ENCODE measurements around the gene CDH13.

GRCh38 chr16:83464991-83465390, 838.2 kb downstream of the CDH13 start:
- TF ChIP-seq, protein P1, sequence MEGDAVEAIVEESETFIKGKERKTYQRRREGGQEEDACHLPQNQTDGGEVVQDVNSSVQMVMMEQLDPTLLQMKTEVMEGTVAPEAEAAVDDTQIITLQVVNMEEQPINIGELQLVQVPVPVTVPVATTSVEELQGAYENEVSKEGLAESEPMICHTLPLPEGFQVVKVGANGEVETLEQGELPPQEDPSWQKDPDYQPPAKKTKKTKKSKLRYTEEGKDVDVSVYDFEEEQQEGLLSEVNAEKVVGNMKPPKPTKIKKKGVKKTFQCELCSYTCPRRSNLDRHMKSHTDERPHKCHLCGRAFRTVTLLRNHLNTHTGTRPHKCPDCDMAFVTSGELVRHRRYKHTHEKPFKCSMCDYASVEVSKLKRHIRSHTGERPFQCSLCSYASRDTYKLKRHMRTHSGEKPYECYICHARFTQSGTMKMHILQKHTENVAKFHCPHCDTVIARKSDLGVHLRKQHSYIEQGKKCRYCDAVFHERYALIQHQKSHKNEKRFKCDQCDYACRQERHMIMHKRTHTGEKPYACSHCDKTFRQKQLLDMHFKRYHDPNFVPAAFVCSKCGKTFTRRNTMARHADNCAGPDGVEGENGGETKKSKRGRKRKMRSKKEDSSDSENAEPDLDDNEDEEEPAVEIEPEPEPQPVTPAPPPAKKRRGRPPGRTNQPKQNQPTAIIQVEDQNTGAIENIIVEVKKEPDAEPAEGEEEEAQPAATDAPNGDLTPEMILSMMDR (IDR thresholded peaks at IDR 0.05) = no peak
- TF ChIP-seq ZFX (IDR thresholded peaks at IDR 0.05; ENCODE audit: borderline replicate concordance) = no peak
